H1 (cell line): ENCODE results near the gene IFIT2. TPM values are rescaled to one million over a fixed set of nuclear protein-coding genes. Genes with fewer than 3 reads are reported as not detected.

Source experiments
- CTCF ChIA-PET: fragments of 300-600 bp; sonication (Branson Sonifier 250); formaldehyde crosslinking; loops from one replicate; lab custom pipeline; 2021; ENCODE audit not compliant: partially characterized antibody; lab: Charles Lee
- POLR2A ChIA-PET: fragments of 300-600 bp; sonication (Branson Sonifier 250); formaldehyde crosslinking; loops from one replicate; lab custom pipeline; 2021; ENCODE audit warnings: inconsistent platforms; ENCODE audit not compliant: partially characterized antibody; lab: Charles Lee
- DNase-seq, 2 experiments: peaks; one replicate each; pipeline versions ENCODE4 v3.0.0 to v3.0.0-alpha.2; 2010 to 2022; ENCODE audit warnings: low spot score in 2 of 2, low read depth in 1 of 2, mixed read lengths in 1 of 2
- FAIRE-seq: peaks from 2 replicates; lab custom pipeline; 2011; peaks lifted over from hg19 to GRCh38; lab: Jason Lieb, UNC
- H2AFZ ChIP-seq: 2 replicates; pipeline ENCODE4 v1.8.1; 2012; ENCODE audit warnings: low read length, inconsistent platforms
- H2AK5ac ChIP-seq: 2 replicates; pipeline ENCODE4 v1.6.1; 2013; ENCODE audit warnings: low read depth, low read length
- H2BK120ac ChIP-seq: replicated peaks from 2 replicates; pipeline ENCODE3; 2013; ENCODE audit warnings: low read depth, low read length, inconsistent platforms
- H2BK12ac ChIP-seq: 2 replicates; pipeline ENCODE4 v1.6.1; 2013; ENCODE audit warnings: low read depth, low read length
- H2BK15ac ChIP-seq: 2 replicates; pipeline ENCODE4 v1.6.1; 2013; ENCODE audit warnings: low read length
- H2BK20ac ChIP-seq: 2 replicates; pipeline ENCODE4 v1.6.1; 2013; ENCODE audit warnings: low read length
- H2BK5ac ChIP-seq: 2 replicates; pipeline ENCODE4 v1.6.1; 2013; ENCODE audit warnings: low read depth, low read length
- H3K14ac ChIP-seq: 2 replicates; pipeline ENCODE4 v1.6.1; 2013; ENCODE audit warnings: inconsistent platforms; ENCODE audit not compliant: insufficient read length
- H3K18ac ChIP-seq: 2 replicates; pipeline ENCODE4 v1.6.1; 2013; ENCODE audit warnings: low read length; ENCODE audit errors: extremely low read depth
- H3K23ac ChIP-seq: 2 replicates; pipeline ENCODE4 v1.6.1; 2013; ENCODE audit warnings: inconsistent platforms; ENCODE audit not compliant: insufficient read length
- H3K23me2 ChIP-seq: 2 replicates; pipeline ENCODE4 v1.6.1; 2013; ENCODE audit warnings: low read depth, low read length
- H3K27ac ChIP-seq: 2 replicates; pipeline ENCODE4 v1.6.1; 2011; ENCODE audit warnings: low read depth, low read length, inconsistent platforms
- H3K27me3 ChIP-seq, 4 experiments: replicated peaks in 1 of 4; 1 replicate in 1 of 4; 2 replicates in 3 of 4; pipeline versions ENCODE4 v1.6.1 to v1.8.1; 2011 to 2013; ENCODE audit warnings: low read length in 3 of 4, mild to moderate bottlenecking in 3 of 4, inconsistent platforms in 2 of 4, mixed read lengths in 2 of 4, moderate library complexity in 1 of 4; ENCODE audit not compliant: control insufficient read depth in 3 of 4, insufficient read depth in 3 of 4; ENCODE audit errors: extremely low read depth in 1 of 4
- H3K36me3 ChIP-seq, 4 experiments: 2 replicates each; pipeline versions ENCODE4 v1.6.1 to v1.8.1; 2011 to 2013; ENCODE audit warnings: mild to moderate bottlenecking in 4 of 4, low read length in 3 of 4, moderate library complexity in 2 of 4, control low read depth in 1 of 4, inconsistent platforms in 1 of 4; ENCODE audit not compliant: insufficient read depth in 4 of 4, control insufficient read depth in 2 of 4
- H3K4ac ChIP-seq: replicated peaks from 2 replicates; pipeline ENCODE3; 2013; ENCODE audit warnings: low read length, low read depth, mixed read lengths, inconsistent platforms; ENCODE audit not compliant: insufficient read length
- H3K4me1 ChIP-seq, 4 experiments: replicated peaks in 1 of 4; 1 replicate in 1 of 4; 2 replicates in 3 of 4; pipeline versions ENCODE4 v1.6.1 to v1.8.1; 2011 to 2013; ENCODE audit warnings: low read length in 3 of 4, inconsistent platforms in 2 of 4, mixed read lengths in 1 of 4; ENCODE audit not compliant: insufficient read depth in 4 of 4, control insufficient read depth in 3 of 4
- H3K4me2 ChIP-seq, 2 experiments: 2 replicates each; pipeline versions ENCODE4 v1.6.1 to v1.8.1; 2011 to 2013; ENCODE audit warnings: low read depth in 2 of 2, low read length in 2 of 2, control low read depth in 1 of 2, inconsistent platforms in 1 of 2, mild to moderate bottlenecking in 1 of 2; ENCODE audit not compliant: insufficient read depth in 1 of 2
- H3K4me3 ChIP-seq, 4 experiments: fragments of 200-600, 300-600 bp in 1 of 4; sonication (generic), shearing (Covaris generic), sonication (Bioruptor Twin) in 1 of 4; 2 replicates each; pipeline versions ENCODE4 v1.5.1 to v1.8.1; 2011 to 2016; ENCODE audit warnings: low read length in 4 of 4, low read depth in 3 of 4, control low read depth in 2 of 4, inconsistent platforms in 2 of 4, mild to moderate bottlenecking in 2 of 4, mixed read lengths in 1 of 4, moderate library complexity in 1 of 4; ENCODE audit not compliant: insufficient read depth in 2 of 4; ENCODE audit errors: extremely low read depth in 1 of 4
- H3K56ac ChIP-seq: replicated peaks from 2 replicates; pipeline ENCODE3; 2013; ENCODE audit warnings: low read depth, mild to moderate bottlenecking, mixed read lengths, low read length, inconsistent platforms; ENCODE audit not compliant: insufficient read length
- H3K79me1 ChIP-seq: 2 replicates; pipeline ENCODE4 v1.6.1; 2013; ENCODE audit warnings: low read depth, low read length, control low read depth
- H3K79me2 ChIP-seq, 2 experiments: 2 replicates each; pipeline versions ENCODE4 v1.6.1 to v1.8.1; 2012 to 2013; ENCODE audit warnings: low read length in 2 of 2, mild to moderate bottlenecking in 2 of 2, inconsistent platforms in 1 of 2; ENCODE audit not compliant: insufficient read depth in 2 of 2, control insufficient read depth in 1 of 2
- H3K9ac ChIP-seq, 4 experiments: replicated peaks in 1 of 4; 1 replicate in 1 of 4; 2 replicates in 3 of 4; pipeline versions ENCODE4 v1.6.1 to v1.8.1; 2011 to 2013; ENCODE audit warnings: low read depth in 3 of 4, low read length in 3 of 4, control low read depth in 2 of 4, mild to moderate bottlenecking in 2 of 4, moderate library complexity in 2 of 4, inconsistent platforms in 1 of 4; ENCODE audit errors: extremely low read depth in 1 of 4
- H3K9me3 ChIP-seq, 2 experiments: 2 replicates each; pipeline versions ENCODE4 v1.6.1 to v1.8.1; 2012 to 2013; ENCODE audit warnings: mild to moderate bottlenecking in 2 of 2, moderate library complexity in 2 of 2, control low read depth in 1 of 2, inconsistent platforms in 1 of 2, low read depth in 1 of 2, low read length in 1 of 2, mixed read lengths in 1 of 2; ENCODE audit not compliant: insufficient read depth in 2 of 2
- H4K20me1 ChIP-seq, 2 experiments: replicated peaks in 1 of 2; 2 replicates each; pipeline versions ENCODE3 to v1.8.1; 2011 to 2013; ENCODE audit warnings: inconsistent platforms in 2 of 2, low read length in 2 of 2, mild to moderate bottlenecking in 1 of 2; ENCODE audit not compliant: insufficient read depth in 2 of 2, control insufficient read depth in 1 of 2
- H4K5ac ChIP-seq: 2 replicates; pipeline ENCODE4 v1.6.1; 2013; ENCODE audit warnings: low read length, low read depth, mixed read lengths, inconsistent platforms; ENCODE audit not compliant: insufficient read length
- H4K8ac ChIP-seq: 2 replicates; pipeline ENCODE4 v1.8.0; 2013; ENCODE audit warnings: mild to moderate bottlenecking, moderate library complexity, low read length, inconsistent platforms; ENCODE audit not compliant: insufficient read depth; ENCODE audit errors: extremely low read depth
- H4K91ac ChIP-seq: replicated peaks from 2 replicates; pipeline ENCODE3; 2013; ENCODE audit warnings: low read length, mixed read lengths, inconsistent platforms; ENCODE audit not compliant: insufficient read length
- ATF3 ChIP-seq: IDR thresholded peaks from 2 replicates; pipeline ENCODE4 v1.6.1; 2011; ENCODE audit warnings: low read depth, mild to moderate bottlenecking, low read length; ENCODE audit not compliant: insufficient read depth
- BACH1 ChIP-seq: IDR thresholded peaks from 2 replicates; pipeline ENCODE4 v1.6.1; 2012; ENCODE audit warnings: low read length, improper control_type of control experiment
- CEBPB ChIP-seq: IDR thresholded peaks from 2 replicates; pipeline ENCODE4 v1.6.1; 2012; ENCODE audit warnings: low read depth, low read length
- CHD1 ChIP-seq: IDR thresholded peaks from 2 replicates; pipeline ENCODE4 v1.6.1; 2012; ENCODE audit warnings: low read depth, low read length, improper control_type of control experiment
- CTBP2 ChIP-seq: IDR thresholded peaks from 2 replicates; pipeline ENCODE4 v1.7.0; 2011; ENCODE audit warnings: borderline replicate concordance, mild to moderate bottlenecking, moderate library complexity, mixed read lengths, low read length; ENCODE audit not compliant: insufficient read depth, insufficient read length
- KDM1A ChIP-seq: fragments of 200-600, 300-600 bp; sonication (generic); IDR thresholded peaks from 2 replicates; pipeline ENCODE4 v1.7.1; 2016; ENCODE audit warnings: mild to moderate bottlenecking, low read length, borderline replicate concordance
- KDM5A ChIP-seq: fragments of 200-600 bp; IDR thresholded peaks from 2 replicates; pipeline ENCODE4 v1.7.1; 2012; ENCODE audit warnings: mild to moderate bottlenecking, low read length, inconsistent platforms, mixed read lengths
- MAX ChIP-seq: IDR thresholded peaks from 2 replicates; pipeline ENCODE4 v1.6.1; 2012; ENCODE audit warnings: inconsistent platforms
- NRF1 ChIP-seq: IDR thresholded peaks from 2 replicates; pipeline ENCODE4 v1.6.1; 2011; ENCODE audit warnings: mild to moderate bottlenecking, low read depth, low read length, improper control_type of control experiment
- PHF8 ChIP-seq: fragments of 200-600 bp; sonication (generic); conservative IDR thresholded peaks from 2 replicates; pipeline ENCODE4 v1.7.1; 2012; ENCODE audit warnings: low read depth, mild to moderate bottlenecking, inconsistent platforms, low read length, moderate library complexity
- TBP ChIP-seq: IDR thresholded peaks from 2 replicates; pipeline ENCODE4 v1.6.1; 2011; ENCODE audit warnings: low read depth, low read length, improper control_type of control experiment
- USF2 ChIP-seq: IDR thresholded peaks from 2 replicates; pipeline ENCODE4 v1.6.1; 2011; ENCODE audit warnings: low read length, improper control_type of control experiment
- YY1 ChIP-seq: IDR thresholded peaks from 2 replicates; pipeline ENCODE4 v1.6.1; 2011; ENCODE audit warnings: low read depth, mild to moderate bottlenecking, low read length
- WGBS, 2 experiments: shearing (Covaris generic) in 1 of 2; methylation state at CpG; one replicate each; pipeline versions ENCODE4 v1.1.6 to v1.1.7; 2013 to 2015; ENCODE audit warnings: low lambda C conversion rate in 2 of 2, mixed read lengths in 2 of 2, inconsistent platforms in 1 of 2, low coverage in 1 of 2, missing lambda C conversion rate in 1 of 2; ENCODE audit not compliant: insufficient replicate concordance in 2 of 2, insufficient coverage in 1 of 2, insufficient read length in 1 of 2; ENCODE audit errors: extremely low coverage in 1 of 2, missing lambda C conversion rate in 1 of 2; 5-methylcytosine and 5-hydroxymethylcytosine counted together
- polyA plus RNA-seq, 7 experiments: library from polyadenylated mRNA; depleted of rRNA in 3 of 7; stranded (reverse) in 5 of 7; unstranded in 2 of 7; fragments of >200 nt in 5 of 7; fragments of 200-250 nt in 2 of 7; gene quantifications; 1 replicate in 5 of 7; 2 replicates in 1 of 7; 4 replicates in 1 of 7; pipeline versions ENCODE4 v1.2.1 to v1.2.3, GENCODE V29; 2011 to 2013; ENCODE audit warnings: missing spikeins in 2 of 7, mixed read lengths in 2 of 7
- total RNA-seq: library from RNA; stranded (reverse); fragmentation: NEBNext Ultra II Directional; extraction: Animal tissue kit (Norgen Biotek cat#: 25700); gene quantifications from 2 replicates; pipeline ENCODE4 v1.2.1, GENCODE V29; 2021

IFIT2 gene
- total and polyA plus RNA-seq, 2 of the 8 experiments (the other 6 are each of a cell fraction or from before 2014, with no cell fraction given): 0.03 to 0.35 TPM

GRCh38 chr10:89299031-89299430 lies 2.8 kb upstream of the IFIT2 start:
- Histone ChIP-seq H2BK15ac (no peak overlapping the region), H3K36me3 (no peaks in the 10 kb centered on the region), H2AFZ (no peak overlapping the region), H3K79me2 (no peaks in the 10 kb centered on the region), H4K5ac (no peak overlapping the region), H3K56ac (no peak overlapping the region), H3K4me2 (no peak overlapping the region), H3K4me1 (peaks cover 0 to 3% (median 1%) of the 10 kb centered on the region in 4 experiments; a peak in 2 of 7 replicates), H3K23me2 (no peaks in the 10 kb centered on the region), H3K9ac (no peak overlapping the region), H3K27me3 (no peaks in the 10 kb centered on the region), H3K14ac (no peak overlapping the region), H2BK12ac (no peak overlapping the region), H4K20me1 (no peaks in the 10 kb centered on the region), H4K91ac (no peak overlapping the region), H3K18ac (no peak overlapping the region), H2AK5ac (no peak overlapping the region), H3K9me3 (no peaks in the 10 kb centered on the region), H2BK20ac (no peak overlapping the region), H2BK120ac (no peak overlapping the region), H3K4me3 (no peak overlapping the region), H4K8ac (no peak overlapping the region), H3K4ac (no peak overlapping the region), H3K79me1 (no peaks in the 10 kb centered on the region), H2BK5ac (no peak overlapping the region), H3K23ac (no peak overlapping the region), H3K27ac (no peak overlapping the region)
- DNase-seq (no peak), FAIRE-seq (no peak)
- 83% methylated on average over 4 of the region's 4 CpGs; no CpG with 5 or more reads in 1 of the 2 experiments for WGBS, 2 experiments
- ChIA-PET CTCF (interaction anchor here (0.7 to 9.9 kb wide), 4 partner anchors 48 to 130 kb away, joined by 3 to 60 read pairs (median 3); no protein-coding TSS in a partner anchor), POLR2A (no interaction called here)
- no peak for TF ChIP-seq CEBPB
- TF ChIP-seq YY1: no peak
- no peak for TF ChIP-seq ATF3
- no peak for TF ChIP-seq USF2
- no peak for TF ChIP-seq CHD1
- no peak for TF ChIP-seq MAX
- no peak for TF ChIP-seq CTBP2
- TF ChIP-seq KDM5A: no peak
- TF ChIP-seq KDM1A: no peak
- no peak for TF ChIP-seq TBP
- TF ChIP-seq PHF8: no peak
- TF ChIP-seq BACH1: no peak
- no peak for TF ChIP-seq NRF1
